ENCODE measurements around the gene PTCH2. TPM values are rescaled to one million over a fixed set of nuclear protein-coding genes. Genes with fewer than 3 reads are reported as not detected.
A peak's percentile ranks its signal among the peaks of the same experiment; 100 is the strongest.

The PTCH2 gene
- total and polyA plus RNA-seq, 2 of the 13 experiments (the other 11 are each of a cell fraction or from before 2014, with no cell fraction given): 0.60 to 1.5 TPM

- TF ChIP-seq HNRNPUL1 (IDR thresholded peaks at IDR 0.05; ENCODE audit: low read depth, low read length) (no peak), ZNF317 (CRISPR knock-in tag; IDR thresholded peaks at IDR 0.05) (no peak), ZBTB7B (CRISPR knock-in tag; IDR thresholded peaks at IDR 0.05) (peak; percentile 35; the same call in 1 of the 2 replicates), ZNF574 (CRISPR knock-in tag; IDR thresholded peaks at IDR 0.05) (peak; percentile 46; the same call in 1 of the 2 replicates), ATF1 (CRISPR knock-in tag; IDR thresholded peaks at IDR 0.05) (no peak), CTCF (CRISPR knock-in tag; IDR thresholded peaks at IDR 0.05) (peak; percentile 46), ZUFSP (CRISPR knock-in tag; IDR thresholded peaks at IDR 0.05; ENCODE audit: borderline replicate concordance) (no peak), GATAD2A (CRISPR knock-in tag; IDR thresholded peaks at IDR 0.05) (no peak; the same call in 1 of the 2 replicates), ZNF44 (CRISPR knock-in tag; IDR thresholded peaks at IDR 0.05) (no peak), SMARCE1 (IDR thresholded peaks at IDR 0.05; ENCODE audit: borderline replicate concordance) (no peak), ZBTB38 (CRISPR knock-in tag; IDR thresholded peaks at IDR 0.05) (0 out of 2 replicates have a peak, but pooled peaks have one; percentile 6), ZNF674 (CRISPR knock-in tag; IDR thresholded peaks at IDR 0.05; ENCODE audit: low read depth) (0 out of 2 replicates have a peak, but pooled peaks have one; percentile 67), NPAS2 (CRISPR knock-in tag; IDR thresholded peaks at IDR 0.05; ENCODE audit: borderline replicate concordance) (no peak), RFX3 (CRISPR knock-in tag; IDR thresholded peaks at IDR 0.05) (no peak)
- TF ChIP-seq, protein P1, sequence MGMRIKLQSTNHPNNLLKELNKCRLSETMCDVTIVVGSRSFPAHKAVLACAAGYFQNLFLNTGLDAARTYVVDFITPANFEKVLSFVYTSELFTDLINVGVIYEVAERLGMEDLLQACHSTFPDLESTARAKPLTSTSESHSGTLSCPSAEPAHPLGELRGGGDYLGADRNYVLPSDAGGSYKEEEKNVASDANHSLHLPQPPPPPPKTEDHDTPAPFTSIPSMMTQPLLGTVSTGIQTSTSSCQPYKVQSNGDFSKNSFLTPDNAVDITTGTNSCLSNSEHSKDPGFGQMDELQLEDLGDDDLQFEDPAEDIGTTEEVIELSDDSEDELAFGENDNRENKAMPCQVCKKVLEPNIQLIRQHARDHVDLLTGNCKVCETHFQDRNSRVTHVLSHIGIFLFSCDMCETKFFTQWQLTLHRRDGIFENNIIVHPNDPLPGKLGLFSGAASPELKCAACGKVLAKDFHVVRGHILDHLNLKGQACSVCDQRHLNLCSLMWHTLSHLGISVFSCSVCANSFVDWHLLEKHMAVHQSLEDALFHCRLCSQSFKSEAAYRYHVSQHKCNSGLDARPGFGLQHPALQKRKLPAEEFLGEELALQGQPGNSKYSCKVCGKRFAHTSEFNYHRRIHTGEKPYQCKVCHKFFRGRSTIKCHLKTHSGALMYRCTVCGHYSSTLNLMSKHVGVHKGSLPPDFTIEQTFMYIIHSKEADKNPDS (CRISPR knock-in tag; IDR thresholded peaks at IDR 0.05): no peak
- TF ChIP-seq, protein P2, sequence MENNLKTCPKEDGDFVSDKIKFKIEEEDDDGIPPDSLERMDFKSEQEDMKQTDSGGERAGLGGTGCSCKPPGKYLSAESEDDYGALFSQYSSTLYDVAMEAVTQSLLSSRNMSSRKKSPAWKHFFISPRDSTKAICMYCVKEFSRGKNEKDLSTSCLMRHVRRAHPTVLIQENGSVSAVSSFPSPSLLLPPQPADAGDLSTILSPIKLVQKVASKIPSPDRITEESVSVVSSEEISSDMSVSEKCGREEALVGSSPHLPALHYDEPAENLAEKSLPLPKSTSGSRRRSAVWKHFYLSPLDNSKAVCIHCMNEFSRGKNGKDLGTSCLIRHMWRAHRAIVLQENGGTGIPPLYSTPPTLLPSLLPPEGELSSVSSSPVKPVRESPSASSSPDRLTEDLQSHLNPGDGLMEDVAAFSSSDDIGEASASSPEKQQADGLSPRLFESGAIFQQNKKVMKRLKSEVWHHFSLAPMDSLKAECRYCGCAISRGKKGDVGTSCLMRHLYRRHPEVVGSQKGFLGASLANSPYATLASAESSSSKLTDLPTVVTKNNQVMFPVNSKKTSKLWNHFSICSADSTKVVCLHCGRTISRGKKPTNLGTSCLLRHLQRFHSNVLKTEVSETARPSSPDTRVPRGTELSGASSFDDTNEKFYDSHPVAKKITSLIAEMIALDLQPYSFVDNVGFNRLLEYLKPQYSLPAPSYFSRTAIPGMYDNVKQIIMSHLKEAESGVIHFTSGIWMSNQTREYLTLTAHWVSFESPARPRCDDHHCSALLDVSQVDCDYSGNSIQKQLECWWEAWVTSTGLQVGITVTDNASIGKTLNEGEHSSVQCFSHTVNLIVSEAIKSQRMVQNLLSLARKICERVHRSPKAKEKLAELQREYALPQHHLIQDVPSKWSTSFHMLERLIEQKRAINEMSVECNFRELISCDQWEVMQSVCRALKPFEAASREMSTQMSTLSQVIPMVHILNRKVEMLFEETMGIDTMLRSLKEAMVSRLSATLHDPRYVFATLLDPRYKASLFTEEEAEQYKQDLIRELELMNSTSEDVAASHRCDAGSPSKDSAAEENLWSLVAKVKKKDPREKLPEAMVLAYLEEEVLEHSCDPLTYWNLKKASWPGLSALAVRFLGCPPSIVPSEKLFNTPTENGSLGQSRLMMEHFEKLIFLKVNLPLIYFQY (CRISPR knock-in tag; IDR thresholded peaks at IDR 0.05; ENCODE audit: borderline replicate concordance): no peak
Observed at GRCh38 chr1:44808938-44809917, 33.8 kb downstream of the PTCH2 start (continued).

Data from HepG2 (cell line).